Suprapubic skin (tissue), 4 donors: ENCODE data around the gene TBCB. TPM values are rescaled to one million over a fixed set of nuclear protein-coding genes. Genes with fewer than 3 reads are reported as not detected.
A peak's percentile ranks its signal among the peaks of the same experiment; 100 is the strongest.
"Not testable (repeated sequence)": the region's sequence is repeated elsewhere in the genome, so short reads cannot be mapped to it uniquely, and the experiment has no call there.

ENCODE experiments used
- DNase-seq, 2 donors: peaks; one replicate each; pipeline ENCODE4 v3.0.0-alpha.2; 2019; ENCODE audit warnings: low spot score in 2 of 2
- H3K27ac ChIP-seq: fragments of 200-600 bp; sonication (generic); one replicate; pipeline ENCODE4 v1.5.1; 2019
- H3K27me3 ChIP-seq: fragments of 200-600 bp; sonication (generic); one replicate; pipeline ENCODE4 v1.5.1; 2019
- H3K36me3 ChIP-seq: fragments of 200-600 bp; sonication (generic); one replicate; pipeline ENCODE4 v1.5.1; 2019
- H3K4me1 ChIP-seq: fragments of 200-600 bp; sonication (generic); one replicate; pipeline ENCODE4 v1.5.1; 2019
- H3K4me3 ChIP-seq: fragments of 200-600 bp; sonication (generic); one replicate; pipeline ENCODE4 v1.5.1; 2019; ENCODE audit warnings: mild to moderate bottlenecking
- H3K9me3 ChIP-seq: fragments of 200-600 bp; sonication (generic); one replicate; pipeline ENCODE4 v1.5.1; 2019
- EP300 ChIP-seq: sonication (generic); formaldehyde crosslinking; IDR thresholded peaks from one replicate; pipeline ENCODE4 v1.6.1; 2017; ENCODE audit warnings: antibody characterized with exemption
- POLR2A ChIP-seq, 2 donors: fragments of 450-650 bp; IDR thresholded peaks; one replicate each; pipeline ENCODE4 v1.6.1; 2017; ENCODE audit warnings: antibody characterized with exemption in 2 of 2, mild to moderate bottlenecking in 2 of 2, moderate library complexity in 2 of 2
- POLR2AphosphoS5 ChIP-seq, 3 donors: sonication (generic); formaldehyde crosslinking; IDR thresholded peaks; one replicate each; pipeline ENCODE4 v1.6.1; 2017; ENCODE audit warnings: antibody characterized with exemption in 3 of 3
- WGBS: methylation state at CpG from one replicate; pipeline ENCODE4 v1.1.5; 2018; 5-methylcytosine and 5-hydroxymethylcytosine counted together
- total RNA-seq, 4 donors: library from RNA; depleted of rRNA; stranded (reverse); fragments of >200 nt; gene quantifications; one replicate each; pipeline ENCODE4 v1.1.0, GENCODE V29; 2016
- TF ChIP-seq, protein P1 (sequence below), 2 donors: fragments of 200-600 bp in 1 of 2; fragments of 450-650 bp in 1 of 2; sonication (generic) in 1 of 2; IDR thresholded peaks; one replicate each; pipeline ENCODE4 v1.5.1; 2016 to 2019; ENCODE audit warnings: antibody characterized with exemption in 2 of 2, mild to moderate bottlenecking in 1 of 2, moderate library complexity in 1 of 2

Gene TBCB
- total RNA-seq, 4 donors from 2014 or later: 63.2 to 117 (median 90.5) TPM

DNA sequence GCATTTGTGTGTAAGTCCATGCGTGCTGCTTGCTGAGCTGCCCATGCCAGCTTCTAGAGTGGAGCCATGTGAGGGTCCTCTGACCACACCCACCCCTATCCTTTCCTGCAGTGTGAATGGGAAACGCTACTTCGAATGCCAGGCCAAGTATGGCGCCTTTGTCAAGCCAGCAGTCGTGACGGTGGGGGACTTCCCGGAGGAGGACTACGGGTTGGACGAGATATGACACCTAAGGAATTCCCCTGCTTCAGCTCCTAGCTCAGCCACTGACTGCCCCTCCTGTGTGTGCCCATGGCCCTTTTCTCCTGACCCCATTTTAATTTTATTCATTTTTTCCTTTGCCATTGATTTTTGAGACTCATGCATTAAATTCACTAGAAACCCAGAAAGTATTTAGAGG, 10.3 kb downstream of the TBCB start:
- Histone ChIP-seq H3K27me3 (no peaks in the 10 kb centered on the region), H3K36me3 (peaks cover 52% of the 10 kb centered on the region), H3K4me3 (no peak overlapping the region), H3K27ac (no peak overlapping the region), H3K4me1 (peaks cover 15% of the 10 kb centered on the region), H3K9me3 (no peaks in the 10 kb centered on the region)
- WGBS: 65% methylated on average over 8 of the region's 9 CpGs
- TF ChIP-seq POLR2AphosphoS5 (IDR thresholded peaks at IDR 0.05): no peak
- no peak for DNase-seq

DNA sequence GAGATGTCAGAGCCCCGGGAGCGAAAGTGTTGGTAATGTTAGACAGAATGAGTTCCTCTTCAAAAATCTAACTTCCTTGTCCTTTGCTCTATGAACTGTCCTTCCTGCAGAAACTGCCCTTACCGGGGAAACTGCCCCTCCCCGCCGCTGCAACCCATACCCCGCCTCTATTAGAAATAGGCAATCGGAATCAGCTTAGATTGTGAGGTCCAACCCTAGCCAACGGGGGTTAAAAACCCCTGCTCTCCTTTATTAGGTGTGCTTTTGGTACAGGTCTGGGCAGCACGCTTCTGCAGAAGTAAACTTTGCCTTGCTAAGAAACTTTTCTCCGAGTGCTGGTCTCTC, 13.1 kb downstream of the TBCB start:
- DNase-seq: no peak
- H3K4me1 ChIP-seq: peaks cover 24% of the 10 kb centered on the region
- H3K27me3 ChIP-seq: no peaks in the 10 kb centered on the region
- 13% methylated on average over 10 of the region's 10 CpGs for WGBS
- H3K4me3 ChIP-seq: peak overlapping the region; percentile 52
- H3K27ac ChIP-seq: peak overlapping the region; percentile 87
- TF ChIP-seq POLR2A (IDR thresholded peaks at IDR 0.05): no peak
- TF ChIP-seq POLR2AphosphoS5 (IDR thresholded peaks at IDR 0.05): no peak
- TF ChIP-seq, protein P1, sequence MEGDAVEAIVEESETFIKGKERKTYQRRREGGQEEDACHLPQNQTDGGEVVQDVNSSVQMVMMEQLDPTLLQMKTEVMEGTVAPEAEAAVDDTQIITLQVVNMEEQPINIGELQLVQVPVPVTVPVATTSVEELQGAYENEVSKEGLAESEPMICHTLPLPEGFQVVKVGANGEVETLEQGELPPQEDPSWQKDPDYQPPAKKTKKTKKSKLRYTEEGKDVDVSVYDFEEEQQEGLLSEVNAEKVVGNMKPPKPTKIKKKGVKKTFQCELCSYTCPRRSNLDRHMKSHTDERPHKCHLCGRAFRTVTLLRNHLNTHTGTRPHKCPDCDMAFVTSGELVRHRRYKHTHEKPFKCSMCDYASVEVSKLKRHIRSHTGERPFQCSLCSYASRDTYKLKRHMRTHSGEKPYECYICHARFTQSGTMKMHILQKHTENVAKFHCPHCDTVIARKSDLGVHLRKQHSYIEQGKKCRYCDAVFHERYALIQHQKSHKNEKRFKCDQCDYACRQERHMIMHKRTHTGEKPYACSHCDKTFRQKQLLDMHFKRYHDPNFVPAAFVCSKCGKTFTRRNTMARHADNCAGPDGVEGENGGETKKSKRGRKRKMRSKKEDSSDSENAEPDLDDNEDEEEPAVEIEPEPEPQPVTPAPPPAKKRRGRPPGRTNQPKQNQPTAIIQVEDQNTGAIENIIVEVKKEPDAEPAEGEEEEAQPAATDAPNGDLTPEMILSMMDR (IDR thresholded peaks at IDR 0.05): no peak
- TF ChIP-seq EP300: no peak
- peaks cover 25% of the 10 kb centered on the region for H3K36me3 ChIP-seq
- no peaks in the 10 kb centered on the region for H3K9me3 ChIP-seq

DNA sequence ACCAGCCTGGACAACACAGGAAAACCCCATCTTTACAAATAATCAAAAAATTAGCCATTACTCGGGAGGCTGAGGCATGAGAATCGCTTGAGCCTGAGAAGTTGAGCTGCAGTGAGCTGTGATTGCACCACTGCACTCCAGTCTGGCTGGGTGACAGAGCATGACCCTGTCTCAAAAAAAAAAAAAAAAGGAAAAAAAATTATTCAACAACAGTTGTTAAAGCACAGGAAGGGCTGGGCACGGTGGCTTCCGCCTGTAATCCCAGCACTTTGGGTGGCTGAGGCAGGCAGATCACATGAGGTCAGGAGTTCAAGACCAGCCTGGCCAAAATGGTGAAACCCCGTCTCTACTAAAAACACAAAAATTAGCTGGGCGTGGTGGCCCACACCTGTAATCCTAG, 16.0 kb downstream of the TBCB start:
- not testable (repeated sequence) for H3K27ac ChIP-seq, H3K36me3 ChIP-seq, H3K9me3 ChIP-seq, H3K27me3 ChIP-seq, DNase-seq, H3K4me3 ChIP-seq
- 61% methylated on average over 6 of the region's 6 CpGs for WGBS
- peaks cover 28% of the 10 kb centered on the region for H3K4me1 ChIP-seq

DNA sequence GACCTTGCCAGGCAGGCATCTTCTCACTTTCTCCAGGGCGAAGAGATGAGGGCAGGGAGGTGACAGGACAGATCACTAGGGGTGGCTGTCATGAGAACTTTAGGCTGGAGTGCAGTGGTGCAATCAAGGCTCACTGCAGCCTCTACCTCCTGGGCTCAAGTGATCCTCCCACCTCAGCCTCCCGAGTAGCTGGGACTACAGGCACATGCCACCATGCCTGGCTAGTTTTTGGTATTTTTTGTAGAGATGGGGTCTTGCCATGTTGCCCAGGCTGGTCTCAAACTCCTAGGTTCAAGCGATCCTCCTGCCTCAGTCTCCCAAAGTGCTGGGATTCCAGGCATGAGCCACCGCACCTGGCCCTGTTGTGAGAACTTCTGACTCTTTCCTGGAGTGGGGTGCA, 19.6 kb downstream of the TBCB start:
- 93% methylated on average over 3 of the region's 4 CpGs for WGBS
- peaks cover 35% of the 10 kb centered on the region for H3K4me1 ChIP-seq
- not testable (repeated sequence) for H3K27me3 ChIP-seq, DNase-seq, H3K9me3 ChIP-seq, H3K4me3 ChIP-seq, H3K36me3 ChIP-seq, H3K27ac ChIP-seq

DNA sequence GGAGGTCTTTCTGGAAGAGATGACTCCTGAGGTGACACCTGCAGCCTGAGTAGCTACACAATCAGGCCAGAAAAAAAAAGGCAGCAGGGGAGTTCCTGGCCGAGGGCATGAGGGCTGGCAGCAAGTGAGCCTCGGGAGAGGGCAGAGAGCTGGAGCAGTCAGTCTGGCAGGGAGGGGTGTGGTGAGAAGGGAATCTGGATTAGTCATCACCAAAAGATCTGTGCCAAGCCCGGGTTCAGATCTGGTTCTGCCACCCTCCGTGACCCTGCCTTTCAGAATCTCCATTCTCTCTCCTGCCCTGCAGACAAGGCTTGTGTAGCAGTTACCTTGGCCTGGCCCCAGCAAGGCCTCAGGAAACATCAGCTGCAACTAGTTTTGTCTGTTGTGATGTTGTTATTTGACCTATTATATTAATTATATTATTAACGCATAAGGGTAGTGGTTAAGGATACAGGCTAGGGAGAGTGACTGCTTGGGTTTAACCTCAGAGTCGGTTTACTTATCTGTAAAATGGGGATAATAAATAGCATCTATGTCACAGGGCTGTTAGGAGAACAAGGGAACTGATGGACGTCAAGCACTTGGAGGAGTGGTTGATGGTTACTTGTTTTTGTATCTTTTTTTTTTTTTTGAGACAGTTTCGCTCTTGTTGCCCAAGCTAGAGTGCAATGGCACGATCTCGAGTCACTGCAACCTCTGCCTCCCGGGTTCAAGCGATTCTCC, 21.9 kb downstream of the TBCB start:
- H3K27me3 ChIP-seq: no peaks in the 10 kb centered on the region
- H3K4me3 ChIP-seq: peak overlapping the region; percentile 27
- H3K36me3 ChIP-seq: peaks cover 4% of the 10 kb centered on the region
- peak overlapping the region; percentile 75 for H3K27ac ChIP-seq
- H3K4me1 ChIP-seq: peaks cover 39% of the 10 kb centered on the region
- WGBS: 46% methylated on average over 12 of the region's 12 CpGs
- TF ChIP-seq, protein P1 (IDR thresholded peaks at IDR 0.05): no peak
- TF ChIP-seq POLR2A (IDR thresholded peaks at IDR 0.05) (no peak), EP300 (no peak), POLR2AphosphoS5 (IDR thresholded peaks at IDR 0.05) (peak in 1 of 3 donors; percentile 52)
- H3K9me3 ChIP-seq: no peaks in the 10 kb centered on the region
- no peak for DNase-seq

DNA sequence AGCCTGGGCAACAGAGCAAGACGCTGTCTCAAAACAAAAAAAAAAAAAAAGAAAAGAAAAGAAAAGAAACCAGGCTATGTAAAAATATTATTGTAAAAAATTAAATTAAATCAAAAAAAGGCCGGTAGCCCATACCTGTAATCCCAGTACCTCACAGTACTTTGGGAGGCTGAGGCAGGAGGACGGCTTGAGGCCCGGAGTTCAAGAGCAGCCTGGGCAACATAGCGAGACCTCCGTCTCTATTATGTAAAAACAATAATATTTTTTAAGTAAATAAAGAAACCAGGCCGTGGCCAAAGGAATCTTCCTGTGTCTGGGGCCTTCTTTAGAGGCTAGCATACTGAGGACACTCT, 23.8 kb downstream of the TBCB start:
- no peak for TF ChIP-seq EP300
- H3K4me3 ChIP-seq: peak overlapping the region; percentile 86
- H3K27me3 ChIP-seq: no peaks in the 10 kb centered on the region
- H3K36me3 ChIP-seq: peaks cover 22% of the 10 kb centered on the region
- H3K4me1 ChIP-seq: peaks cover 34% of the 10 kb centered on the region
- H3K27ac ChIP-seq: peak overlapping the region; percentile 97
- DNase-seq: no peak
- H3K9me3 ChIP-seq: no peaks in the 10 kb centered on the region
- 44% methylated on average over 7 of the region's 7 CpGs for WGBS

DNA sequence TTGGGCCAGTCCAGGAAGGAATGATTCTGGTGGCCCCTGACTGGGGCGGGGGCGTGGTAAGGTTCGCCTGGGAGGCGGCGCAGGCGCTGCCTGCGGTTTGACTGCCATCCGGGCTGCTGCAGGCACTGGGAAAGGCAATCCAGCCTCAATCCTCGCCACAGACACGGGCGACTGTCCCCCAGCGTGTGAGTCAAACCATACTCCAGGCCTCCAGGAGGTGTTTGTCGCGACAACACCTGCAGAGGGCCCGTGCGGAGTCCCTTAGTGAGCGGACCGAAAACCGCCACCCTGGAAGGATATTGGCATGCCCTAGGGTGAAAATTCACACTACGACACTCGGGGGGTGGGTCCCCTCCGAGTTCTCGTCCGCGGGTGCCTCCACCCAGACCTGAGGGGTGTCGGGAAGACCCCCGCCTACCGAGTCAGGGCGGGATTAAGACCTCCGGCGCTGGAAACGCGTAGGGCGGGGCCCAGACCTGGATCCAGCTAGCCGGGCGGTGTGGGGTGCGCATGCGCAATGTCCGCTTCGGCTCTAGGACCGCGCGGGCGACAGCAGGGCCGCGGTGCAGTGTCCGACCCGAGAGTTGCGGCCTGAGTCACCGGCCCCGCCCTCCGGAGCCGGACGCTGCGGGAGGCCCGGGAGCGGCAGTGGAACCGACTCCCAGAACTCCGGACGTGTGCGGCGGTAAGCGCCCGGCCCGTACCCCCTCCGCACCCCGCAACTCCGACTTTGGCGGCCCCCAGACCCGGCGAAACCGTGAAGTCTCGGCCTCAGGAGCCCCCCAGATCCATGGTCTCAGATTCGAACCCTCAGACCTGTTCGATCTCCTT, 24.4 kb downstream of the TBCB start, which contains the start of gene CAPNS1:
TSS of gene CAPNS1 (plus strand) at position 594 of the 831 bp plus-strand sequence. CDS start 946 bp downstream, outside the sequence.
- TF ChIP-seq EP300 (no peak), POLR2AphosphoS5 (IDR thresholded peaks at IDR 0.05) (peak in 2 of 3 donors; percentile 52 to 60), POLR2A (IDR thresholded peaks at IDR 0.05) (peak; percentile 81 to 88)
- TF ChIP-seq, protein P1 (IDR thresholded peaks at IDR 0.05): no peak
- Histone ChIP-seq H3K27ac (peak within 1 kb of the TSS; percentile 97), H3K36me3 (peaks cover 27% of the 10 kb centered on the region), H3K4me1 (peaks cover 34% of the 10 kb centered on the region), H3K27me3 (no peaks in the 10 kb centered on the region), H3K9me3 (no peaks in the 10 kb centered on the region), H3K4me3 (peak within 1 kb of the TSS; percentile 86)
- WGBS: 0% methylated on average over 35 of the region's 75 CpGs
- peak; percentile 98 for DNase-seq
